Lower lobe of right lung (tissue), 2 donors: Measurements from ENCODE around the gene ROS1. TPM values are rescaled to one million over a fixed set of nuclear protein-coding genes. Genes with fewer than 3 reads are reported as not detected.

Experiments
- ATAC-seq, 2 donors: fragments of 200-7000 bp; cut with Tn5 transposase; one replicate each; pipeline ENCODE4 v1.9.1; 2020 to 2022; ENCODE audit warnings: mild to moderate bottlenecking in 2 of 2, moderate library complexity in 2 of 2
- DNase-seq: peaks from one replicate; pipeline ENCODE4 v3.0.0-alpha.2; 2020
- H3K27ac ChIP-seq: fragments of 200-600 bp; one replicate; pipeline ENCODE4 v1.8.0; 2022
- H3K27me3 ChIP-seq: fragments of 200-600 bp; one replicate; pipeline ENCODE4 v1.8.0; 2022; ENCODE audit warnings: low read depth
- H3K36me3 ChIP-seq: fragments of 200-600 bp; one replicate; pipeline ENCODE4 v1.8.0; 2022; ENCODE audit warnings: mild to moderate bottlenecking
- H3K4me1 ChIP-seq: fragments of 200-600 bp; one replicate; pipeline ENCODE4 v1.8.0; 2022
- H3K4me3 ChIP-seq: fragments of 200-600 bp; one replicate; pipeline ENCODE4 v1.8.0; 2022; ENCODE audit warnings: mild to moderate bottlenecking
- H3K9me3 ChIP-seq: fragments of 200-600 bp; one replicate; pipeline ENCODE4 v1.8.0; 2022
- intact Hi-C: fragments of 100-400 bp; cut with DNase I; formaldehyde crosslinking; loops from one replicate; pipeline ENCODE4 v1.11.0; 2022
- total RNA-seq: library from RNA; stranded (reverse); fragmentation: NEBNext Ultra II Directional; extraction: Animal tissue kit (Norgen Biotek cat#: 25700); gene quantifications from one replicate; pipeline ENCODE4 v1.2.1, GENCODE V29; 2021
- TF ChIP-seq, protein P1 (sequence below): fragments of 200-600 bp; IDR thresholded peaks from one replicate; pipeline ENCODE4 v1.8.0; 2022; ENCODE audit warnings: antibody characterized with exemption, mild to moderate bottlenecking
- donor health status: DM: no; HTN: yes; CAD: no; lungs with severe emphysema.

ROS1 gene
- total RNA-seq, 1 donor from 2014 or later, result 151 TPM

GRCh38 chr6:117275205-117275604, 150.5 kb downstream of the ROS1 start:
- no peaks in the 10 kb centered on the region for H3K4me1 ChIP-seq
- ATAC-seq (no peak), DNase-seq (no peak)
- H3K36me3 ChIP-seq, result no peaks in the 10 kb centered on the region
- peaks cover 43% of the 10 kb centered on the region for H3K27me3 ChIP-seq
- TF ChIP-seq, protein P1, sequence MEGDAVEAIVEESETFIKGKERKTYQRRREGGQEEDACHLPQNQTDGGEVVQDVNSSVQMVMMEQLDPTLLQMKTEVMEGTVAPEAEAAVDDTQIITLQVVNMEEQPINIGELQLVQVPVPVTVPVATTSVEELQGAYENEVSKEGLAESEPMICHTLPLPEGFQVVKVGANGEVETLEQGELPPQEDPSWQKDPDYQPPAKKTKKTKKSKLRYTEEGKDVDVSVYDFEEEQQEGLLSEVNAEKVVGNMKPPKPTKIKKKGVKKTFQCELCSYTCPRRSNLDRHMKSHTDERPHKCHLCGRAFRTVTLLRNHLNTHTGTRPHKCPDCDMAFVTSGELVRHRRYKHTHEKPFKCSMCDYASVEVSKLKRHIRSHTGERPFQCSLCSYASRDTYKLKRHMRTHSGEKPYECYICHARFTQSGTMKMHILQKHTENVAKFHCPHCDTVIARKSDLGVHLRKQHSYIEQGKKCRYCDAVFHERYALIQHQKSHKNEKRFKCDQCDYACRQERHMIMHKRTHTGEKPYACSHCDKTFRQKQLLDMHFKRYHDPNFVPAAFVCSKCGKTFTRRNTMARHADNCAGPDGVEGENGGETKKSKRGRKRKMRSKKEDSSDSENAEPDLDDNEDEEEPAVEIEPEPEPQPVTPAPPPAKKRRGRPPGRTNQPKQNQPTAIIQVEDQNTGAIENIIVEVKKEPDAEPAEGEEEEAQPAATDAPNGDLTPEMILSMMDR, result no peak
- no peaks in the 10 kb centered on the region for H3K9me3 ChIP-seq
- H3K4me3 ChIP-seq, result no peak overlapping the region
- intact Hi-C loops, result no loop called here
- no peak overlapping the region for H3K27ac ChIP-seq

- TF ChIP-seq, protein P1, result no peak
- Histone ChIP-seq H3K4me3 (no peak overlapping the region), H3K27ac (no peak overlapping the region), H3K4me1 (no peaks in the 10 kb centered on the region), H3K27me3 (peaks cover 66% of the 10 kb centered on the region), H3K36me3 (no peaks in the 10 kb centered on the region), H3K9me3 (no peaks in the 10 kb centered on the region)
- intact Hi-C loops, result no loop called here
- ATAC-seq (no peak), DNase-seq (no peak)
These were observed 152.9 kb downstream of the ROS1 start for GRCh38 chr6:117272891-117273290.

GRCh38 chr6:117272032-117272866, 153.5 kb downstream of the ROS1 start:
- intact Hi-C loops, result no loop called here
- no peaks in the 10 kb centered on the region for H3K9me3 ChIP-seq
- H3K27ac ChIP-seq, result no peak overlapping the region
- no peaks in the 10 kb centered on the region for H3K36me3 ChIP-seq
- peaks cover 72% of the 10 kb centered on the region for H3K27me3 ChIP-seq
- DNase-seq, result no peak
- no peaks in the 10 kb centered on the region for H3K4me1 ChIP-seq
- no peak overlapping the region for H3K4me3 ChIP-seq
- no peak for ATAC-seq
- TF ChIP-seq, protein P1, result no peak

DNA sequence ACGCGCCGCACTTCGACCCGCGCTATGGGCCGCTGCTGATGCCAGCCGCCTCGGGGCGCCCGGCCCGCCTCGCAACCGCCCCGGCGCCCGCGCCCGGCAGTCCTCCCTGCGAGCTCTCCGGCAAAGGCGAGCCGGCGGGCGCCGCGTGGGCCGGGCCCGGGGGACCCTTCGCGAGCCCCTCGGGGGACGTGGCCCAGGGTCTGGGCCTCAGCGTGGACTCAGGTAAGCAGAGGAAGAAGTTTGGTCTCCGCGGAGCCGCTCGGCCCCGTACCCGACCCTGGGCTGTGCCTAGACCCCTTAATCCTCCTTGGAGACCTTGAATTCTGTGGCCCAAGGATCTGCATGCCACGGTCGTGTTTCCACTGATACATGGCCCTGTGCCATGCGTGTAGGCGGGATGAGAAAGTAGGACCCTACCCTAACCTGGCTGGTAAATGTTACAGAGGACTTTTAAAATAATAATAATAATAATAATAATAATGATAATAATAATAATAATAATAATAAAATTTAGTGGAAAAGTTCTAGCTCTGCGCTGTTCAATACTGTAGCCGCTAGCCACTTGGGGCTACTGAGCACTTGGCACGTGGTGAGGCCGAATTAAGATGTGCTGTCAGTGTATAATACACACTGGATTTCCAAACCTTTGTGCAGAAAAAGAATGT, 154.8 kb downstream of the ROS1 start:
- ATAC-seq (no peak), DNase-seq (no peak)
- Histone ChIP-seq H3K4me1 (peaks cover 4% of the 10 kb centered on the region), H3K36me3 (no peaks in the 10 kb centered on the region), H3K27me3 (peaks cover 85% of the 10 kb centered on the region), H3K4me3 (peak overlapping the region; percentile 18), H3K9me3 (no peaks in the 10 kb centered on the region), H3K27ac (no peak overlapping the region)
- intact Hi-C loops, result no loop called here
- TF ChIP-seq, protein P1, result no peak

- H3K27ac ChIP-seq, result no peak overlapping the region
- H3K9me3 ChIP-seq, result no peaks in the 10 kb centered on the region
- ATAC-seq (peak; percentile 51 to 67), DNase-seq (peak; percentile 48)
- peak overlapping the region; percentile 18 for H3K4me3 ChIP-seq
- H3K27me3 ChIP-seq, result peaks cover 88% of the 10 kb centered on the region
- no peaks in the 10 kb centered on the region for H3K36me3 ChIP-seq
- TF ChIP-seq, protein P1, result no peak
- H3K4me1 ChIP-seq, result peaks cover 11% of the 10 kb centered on the region
- intact Hi-C loops, result no loop called here
These were observed 155.5 kb downstream of the ROS1 start for GRCh38 chr6:117270055-117270842.
